GM12891 (cell line): ENCODE results near the gene PTPRT.

ENCODE experiments used
- POLR2A ChIP-seq: IDR thresholded peaks from 2 replicates; pipeline ENCODE4 v1.6.1; 2011; ENCODE audit warnings: low read depth, low read length, control low read depth
- POLR2AphosphoS5 ChIP-seq: IDR thresholded peaks from 2 replicates; pipeline ENCODE4 v1.6.1; 2011; ENCODE audit warnings: low read depth, low read length, control low read depth
- POU2F2 ChIP-seq: IDR thresholded peaks from 2 replicates; pipeline ENCODE4 v1.6.1; 2011; ENCODE audit warnings: low read depth, mild to moderate bottlenecking, control low read depth, low read length, moderate library complexity
- SPI1 ChIP-seq: IDR thresholded peaks from 2 replicates; pipeline ENCODE4 v1.6.1; 2011; ENCODE audit warnings: low read depth, low read length, control low read depth
- TAF1 ChIP-seq: IDR thresholded peaks from 2 replicates; pipeline ENCODE4 v1.6.1; 2011; ENCODE audit warnings: low read depth, low read length, control low read depth

DNA sequence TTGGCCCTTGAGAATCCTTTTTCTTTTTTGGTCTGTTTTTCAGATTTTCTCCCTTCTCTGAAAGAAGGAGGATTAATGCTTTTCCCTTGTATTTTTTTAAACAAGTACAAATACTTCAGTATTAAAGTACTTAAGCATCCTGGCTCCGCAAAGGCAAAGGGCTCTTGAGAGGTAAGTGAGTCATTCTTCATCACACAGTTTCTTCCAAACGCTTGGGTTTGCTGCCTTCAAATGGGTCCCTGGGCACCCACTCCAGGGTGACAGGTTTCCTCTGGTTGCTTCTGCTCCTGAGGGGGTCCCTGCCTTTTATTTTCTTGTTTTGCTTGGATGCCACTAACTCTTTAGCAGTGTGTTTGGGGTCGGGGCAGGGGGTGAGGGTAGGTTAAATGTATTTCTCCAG is 437.1 kb downstream of the PTPRT start:
- TF ChIP-seq POU2F2 (no peak), POLR2A (no peak), POLR2AphosphoS5 (no peak), SPI1 (no peak), TAF1 (no peak)
